Measurements from ENCODE around the gene MUTYH. TPM values are rescaled to one million over a fixed set of nuclear protein-coding genes. Genes with fewer than 3 reads are reported as not detected.
A peak's percentile ranks its signal among the peaks of the same experiment; 100 is the strongest.

The MUTYH gene
- total RNA-seq, 1 donor from 2014 or later, result 61.3 TPM

GRCh38 chr1:45348966-45349677, 8.9 kb upstream of the MUTYH start:
- peak overlapping the region; percentile 57 for H3K27ac Mint-ChIP-seq
- H3K27me3 Mint-ChIP-seq, result no peaks in the 10 kb centered on the region
- peaks cover 13% of the 10 kb centered on the region for H3K4me1 Mint-ChIP-seq (ENCODE audit: unreplicated experiment)
- H3K9me3 Mint-ChIP-seq, result no peaks in the 10 kb centered on the region
- DNase-seq (ENCODE audit: extremely low spot score, unreplicated experiment), result no peak
- no peak for TF ChIP-seq CTCF (conservative IDR thresholded peaks at IDR 0.05)
- peak overlapping the region; percentile 49 for H3K4me3 Mint-ChIP-seq
- H3K36me3 Mint-ChIP-seq, result peaks cover 5% of the 10 kb centered on the region

GRCh38 chr1:45348609-45348965, 8.3 kb upstream of the MUTYH start:
- TF ChIP-seq CTCF (conservative IDR thresholded peaks at IDR 0.05), result no peak

DNA sequence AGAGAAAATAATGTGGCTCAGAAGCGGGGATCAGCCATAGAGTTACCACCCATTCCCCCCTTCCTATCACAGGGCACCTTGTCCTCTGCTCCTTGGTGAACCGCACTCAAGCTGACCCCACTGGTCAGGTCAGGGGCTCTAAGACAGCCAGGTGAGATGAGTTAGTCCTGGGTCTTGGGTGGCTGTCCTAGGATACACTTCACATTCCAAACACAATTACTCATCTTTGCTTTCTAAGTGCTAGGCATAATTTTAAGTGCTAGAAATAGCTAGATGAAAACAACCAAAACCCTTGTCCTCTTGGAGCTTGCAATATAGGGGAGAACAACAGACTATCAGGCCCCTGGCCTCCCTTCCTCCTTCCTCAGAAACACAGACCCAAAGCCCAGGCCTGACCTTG, 7.8 kb upstream of the MUTYH start:
- Mint-ChIP-seq H3K27me3 (no peaks in the 10 kb centered on the region), H3K9me3 (no peaks in the 10 kb centered on the region), H3K27ac (peak overlapping the region; percentile 57), H3K4me3 (peak overlapping the region; percentile 40), H3K36me3 (peaks cover 5% of the 10 kb centered on the region), H3K4me1 (ENCODE audit: unreplicated experiment) (peaks cover 13% of the 10 kb centered on the region)
- no peak for DNase-seq (ENCODE audit: extremely low spot score, unreplicated experiment)
- no peak for TF ChIP-seq CTCF (conservative IDR thresholded peaks at IDR 0.05)

More at GRCh38 chr1:45348609-45348965, 8.3 kb upstream of the MUTYH start:
- H3K27me3 Mint-ChIP-seq, result no peaks in the 10 kb centered on the region
- H3K27ac Mint-ChIP-seq, result peak overlapping the region; percentile 57
- H3K9me3 Mint-ChIP-seq, result no peaks in the 10 kb centered on the region
- no peak for DNase-seq (ENCODE audit: extremely low spot score, unreplicated experiment)
- H3K4me3 Mint-ChIP-seq, result no peak overlapping the region
- H3K36me3 Mint-ChIP-seq, result peaks cover 5% of the 10 kb centered on the region
- H3K4me1 Mint-ChIP-seq (ENCODE audit: unreplicated experiment), result peaks cover 13% of the 10 kb centered on the region

GRCh38 chr1:45346473-45346872, 6.2 kb upstream of the MUTYH start:
- Mint-ChIP-seq H3K9me3 (no peaks in the 10 kb centered on the region), H3K27ac (no peak overlapping the region), H3K4me1 (ENCODE audit: unreplicated experiment) (peaks cover 18% of the 10 kb centered on the region), H3K36me3 (peaks cover 9% of the 10 kb centered on the region), H3K27me3 (no peaks in the 10 kb centered on the region), H3K4me3 (no peak overlapping the region)
- TF ChIP-seq CTCF (conservative IDR thresholded peaks at IDR 0.05), result no peak
- DNase-seq (ENCODE audit: extremely low spot score, unreplicated experiment), result no peak

- TF ChIP-seq CTCF (conservative IDR thresholded peaks at IDR 0.05), result no peak
- H3K9me3 Mint-ChIP-seq, result no peaks in the 10 kb centered on the region
- H3K27ac Mint-ChIP-seq, result no peak overlapping the region
- peaks cover 23% of the 10 kb centered on the region for H3K4me1 Mint-ChIP-seq (ENCODE audit: unreplicated experiment)
- no peak overlapping the region for H3K4me3 Mint-ChIP-seq
- no peaks in the 10 kb centered on the region for H3K27me3 Mint-ChIP-seq
- no peak for DNase-seq (ENCODE audit: extremely low spot score, unreplicated experiment)
- peaks cover 13% of the 10 kb centered on the region for H3K36me3 Mint-ChIP-seq
Observed at GRCh38 chr1:45345014-45345413, 4.8 kb upstream of the MUTYH start.

Data from type B pancreatic cell (in vitro differentiated cells).